ENCODE measurements around the gene DACT2.
"Not testable (repeated sequence)": the region's sequence is repeated elsewhere in the genome, so short reads cannot be mapped to it uniquely, and the experiment has no call there.

DACT2 gene

GRCh38 chr6:168319279-168320111 is at the start of gene DACT2:
Gene DACT2 (minus strand): TSS chr6:168319777. CDS start chr6:168319633, 144 bp downstream.
- DNase-seq = no peak

GRCh38 chr6:168368936-168369335 is 49.4 kb upstream of the DACT2 start:
- no peak for DNase-seq

- no peak for DNase-seq
These were observed 48.7 kb upstream of the DACT2 start for GRCh38 chr6:168368066-168368820.

- DNase-seq = no peak
These were observed 47.7 kb upstream of the DACT2 start for GRCh38 chr6:168367285-168367751.

GRCh38 chr6:168366473-168366872 is 46.9 kb upstream of the DACT2 start:
- DNase-seq = no peak

- DNase-seq = no peak
These were observed 46.0 kb upstream of the DACT2 start for GRCh38 chr6:168365422-168366165.

GRCh38 chr6:168364793-168365421 is 45.3 kb upstream of the DACT2 start:
- no peak for DNase-seq

GRCh38 chr6:168363811-168364792 is 44.5 kb upstream of the DACT2 start:
- DNase-seq = no peak

- no peak for DNase-seq
These were observed 43.7 kb upstream of the DACT2 start for GRCh38 chr6:168363302-168363701.

GRCh38 chr6:168362276-168362990 is 42.9 kb upstream of the DACT2 start:
- DNase-seq = no peak

- no peak for DNase-seq
These were observed 42.2 kb upstream of the DACT2 start for GRCh38 chr6:168361766-168362165.

GRCh38 chr6:168359794-168360193 is 40.2 kb upstream of the DACT2 start:
- DNase-seq = no peak

- DNase-seq = no peak
These were observed 39.4 kb upstream of the DACT2 start for GRCh38 chr6:168358842-168359420.

GRCh38 chr6:168356872-168357271 is 37.3 kb upstream of the DACT2 start:
- DNase-seq = not testable (repeated sequence)

GRCh38 chr6:168355716-168356522 is 36.3 kb upstream of the DACT2 start:
- no peak for DNase-seq

GRCh38 chr6:168354338-168354737 is 34.8 kb upstream of the DACT2 start:
- DNase-seq = no peak

GRCh38 chr6:168353041-168353440 is 33.5 kb upstream of the DACT2 start:
- DNase-seq = no peak

- DNase-seq = no peak
These were observed 32.5 kb upstream of the DACT2 start for GRCh38 chr6:168352096-168352495.

GRCh38 chr6:168349718-168350210 is 30.2 kb upstream of the DACT2 start:
- no peak for DNase-seq

Measured in KG1 (cell line).